Fibroblast of lung (primary cell): Measurements from ENCODE around the gene PTPN5. TPM values are rescaled to one million over a fixed set of nuclear protein-coding genes. Genes with fewer than 3 reads are reported as not detected.

Experiments
- DNase-seq, 2 donors: peaks; one replicate each; pipeline versions ENCODE4 v3.0.0 to v3.0.0-alpha.2; 2010; ENCODE audit warnings: low read depth in 2 of 2
- H2AFZ ChIP-seq: 2 replicates; pipeline ENCODE4 v1.5.1; 2012; ENCODE audit warnings: low read length, control low read depth, inconsistent platforms
- H3K27ac ChIP-seq: 2 replicates; pipeline ENCODE4 v1.5.1; 2011; ENCODE audit warnings: low read length, control low read depth; ENCODE audit not compliant: insufficient read depth
- H3K27me3 ChIP-seq: 2 replicates; pipeline ENCODE4 v1.5.1; 2011; ENCODE audit warnings: mild to moderate bottlenecking, low read length; ENCODE audit not compliant: control insufficient read depth, insufficient read depth
- H3K36me3 ChIP-seq: 2 replicates; pipeline ENCODE4 v1.5.1; 2011; ENCODE audit warnings: low read length; ENCODE audit not compliant: control insufficient read depth, insufficient read depth
- H3K4me1 ChIP-seq: 2 replicates; pipeline ENCODE4 v1.5.1; 2011; ENCODE audit warnings: low read length; ENCODE audit not compliant: control insufficient read depth, insufficient read depth; ENCODE audit errors: extremely low read depth
- H3K4me2 ChIP-seq: 2 replicates; pipeline ENCODE4 v1.5.1; 2011; ENCODE audit warnings: low read length, control low read depth; ENCODE audit not compliant: insufficient read depth; ENCODE audit errors: extremely low read depth
- H3K4me3 ChIP-seq, 4 experiments: fragments of 200-600 bp in 1 of 4; sonication (generic) in 1 of 4; replicated peaks in 1 of 4; 2 replicates each; pipeline ENCODE4 v1.5.1; 2011 to 2016; ENCODE audit warnings: low read length in 4 of 4, low read depth in 3 of 4, mild to moderate bottlenecking in 3 of 4, control low read depth in 2 of 4, inconsistent platforms in 1 of 4, mixed read lengths in 1 of 4; ENCODE audit not compliant: insufficient read depth in 1 of 4; ENCODE audit errors: control extremely low read depth in 1 of 4
- H3K79me2 ChIP-seq: 2 replicates; pipeline ENCODE4 v1.5.1; 2012; ENCODE audit warnings: mild to moderate bottlenecking, low read length, inconsistent platforms; ENCODE audit not compliant: control insufficient read depth, insufficient read depth
- H3K9ac ChIP-seq: 2 replicates; pipeline ENCODE4 v1.5.1; 2011; ENCODE audit warnings: mild to moderate bottlenecking, low read length, control low read depth; ENCODE audit not compliant: insufficient read depth
- H3K9me3 ChIP-seq: 2 replicates; pipeline ENCODE4 v1.5.1; 2012; ENCODE audit warnings: low read depth, low read length; ENCODE audit not compliant: control insufficient read depth, insufficient read depth
- H4K20me1 ChIP-seq: 2 replicates; pipeline ENCODE4 v1.5.1; 2011; ENCODE audit warnings: low read length; ENCODE audit not compliant: control insufficient read depth, insufficient read depth; ENCODE audit errors: extremely low read depth
- CTCF ChIP-seq, 2 donors: IDR thresholded peaks in 1 of 2; conservative IDR thresholded peaks in 1 of 2; 1 replicate in 1 of 2; 2 replicates in 1 of 2; pipeline ENCODE4 v1.5.1; 2011 to 2012; ENCODE audit warnings: low read length in 2 of 2, control low read depth in 1 of 2, inconsistent platforms in 1 of 2, low read depth in 1 of 2, mild to moderate bottlenecking in 1 of 2
- EZH2 ChIP-seq: IDR thresholded peaks from 2 replicates; pipeline ENCODE4 v1.5.1; 2012; ENCODE audit warnings: low read length, control low read depth, mild to moderate bottlenecking; ENCODE audit errors: missing control alignments
- polyA plus RNA-seq, 2 donors: library from polyadenylated mRNA; depleted of rRNA in 1 of 2; stranded (reverse) in 1 of 2; unstranded in 1 of 2; fragments of >200 nt; gene quantifications; 2 replicates each; pipeline ENCODE4 v1.2.1, GENCODE V29; 2011 to 2012; ENCODE audit warnings: missing spikeins in 1 of 2
- total RNA-seq: library from RNA; depleted of rRNA; stranded (reverse); fragments of >200 nt; gene quantifications from 2 replicates; pipeline ENCODE4 v1.2.1, GENCODE V29; 2014

Gene PTPN5
- total and polyA plus RNA-seq, 2 donors (not counting 1 experiment from before 2014, with no cell fraction given): not detected

- Histone ChIP-seq H3K4me2 (no peak overlapping the region), H3K9me3 (no peaks in the 10 kb centered on the region), H3K36me3 (no peaks in the 10 kb centered on the region), H3K27me3 (no peaks in the 10 kb centered on the region), H3K9ac (no peak overlapping the region), H3K4me3 (no peak overlapping the region), H4K20me1 (no peaks in the 10 kb centered on the region), H3K4me1 (no peaks in the 10 kb centered on the region), H2AFZ (no peak overlapping the region), H3K27ac (no peak overlapping the region), H3K79me2 (no peaks in the 10 kb centered on the region)
- DNase-seq: no peak
- TF ChIP-seq CTCF (conservative IDR thresholded peaks at IDR 0.05 in 1 of 2, IDR thresholded peaks at IDR 0.05 in 1 of 2; ENCODE audit: low read depth in 1 of 2, low read length in 2 of 2) (no peak), EZH2 (no peak)
Observed at GRCh38 chr11:18780896-18781295, 10.7 kb downstream of the PTPN5 start.

- H3K36me3 ChIP-seq: no peaks in the 10 kb centered on the region
- no peaks in the 10 kb centered on the region for H3K79me2 ChIP-seq
- no peaks in the 10 kb centered on the region for H3K9me3 ChIP-seq
- no peak for DNase-seq
- no peak overlapping the region for H3K4me2 ChIP-seq
- no peak overlapping the region for H2AFZ ChIP-seq
- no peaks in the 10 kb centered on the region for H4K20me1 ChIP-seq
- TF ChIP-seq CTCF (conservative IDR thresholded peaks at IDR 0.05 in 1 of 2, IDR thresholded peaks at IDR 0.05 in 1 of 2; ENCODE audit: low read depth in 1 of 2, low read length in 2 of 2) (no peak), EZH2 (no peak)
- no peak overlapping the region for H3K9ac ChIP-seq
- no peak overlapping the region for H3K4me3 ChIP-seq
- no peak overlapping the region for H3K27ac ChIP-seq
- H3K27me3 ChIP-seq: no peaks in the 10 kb centered on the region
- no peaks in the 10 kb centered on the region for H3K4me1 ChIP-seq
Observed at GRCh38 chr11:18780329-18780728, 11.3 kb downstream of the PTPN5 start.

GRCh38 chr11:18778468-18778867 is 13.1 kb downstream of the PTPN5 start:
- H3K4me1 ChIP-seq: no peaks in the 10 kb centered on the region
- no peaks in the 10 kb centered on the region for H3K9me3 ChIP-seq
- TF ChIP-seq EZH2 (no peak), CTCF (conservative IDR thresholded peaks at IDR 0.05 in 1 of 2, IDR thresholded peaks at IDR 0.05 in 1 of 2; ENCODE audit: low read depth in 1 of 2, low read length in 2 of 2) (no peak)
- peaks cover 6% of the 10 kb centered on the region for H3K27me3 ChIP-seq
- H4K20me1 ChIP-seq: no peaks in the 10 kb centered on the region
- no peak overlapping the region for H3K9ac ChIP-seq
- no peaks in the 10 kb centered on the region for H3K79me2 ChIP-seq
- no peak overlapping the region for H3K27ac ChIP-seq
- H3K4me2 ChIP-seq: no peak overlapping the region
- DNase-seq: no peak
- no peaks in the 10 kb centered on the region for H3K36me3 ChIP-seq
- H3K4me3 ChIP-seq: no peak overlapping the region
- no peak overlapping the region for H2AFZ ChIP-seq
